Mesothelial cell of epicardium (in vitro differentiated cells): ENCODE measurements around the gene MYRF. TPM values are rescaled to one million over a fixed set of nuclear protein-coding genes. Genes with fewer than 3 reads are reported as not detected.

Experiments
- DNase-seq, 2 experiments: peaks; one replicate each; pipeline ENCODE4 v3.0.0; 2021; ENCODE audit warnings: low spot score in 2 of 2; ENCODE audit not compliant: unreplicated experiment in 2 of 2
- H3K27ac Mint-ChIP-seq: 2 replicates; pipeline ENCODE4 v1.8.0; 2021; ENCODE audit warnings: mixed read lengths
- H3K27me3 Mint-ChIP-seq: 2 replicates; pipeline ENCODE4 v1.8.0; 2021; ENCODE audit warnings: low read depth, mixed read lengths
- H3K36me3 Mint-ChIP-seq: 2 replicates; pipeline ENCODE4 v1.8.0; 2021; ENCODE audit warnings: mixed read lengths
- H3K4me1 Mint-ChIP-seq: 2 replicates; pipeline ENCODE4 v1.8.0; 2021; ENCODE audit warnings: mixed read lengths
- H3K4me3 Mint-ChIP-seq: 2 replicates; pipeline ENCODE4 v1.8.0; 2021; ENCODE audit warnings: mild to moderate bottlenecking, moderate library complexity, mixed read lengths
- H3K9me3 Mint-ChIP-seq: 2 replicates; pipeline ENCODE4 v1.8.0; 2021; ENCODE audit warnings: mixed read lengths
- total RNA-seq: library from RNA; stranded (reverse); gene quantifications from 3 replicates; pipeline ENCODE4 v1.2.1, GENCODE V29; 2021
- TF ChIP-seq, protein P1 (sequence below): fragments of 200-600 bp; sonication (generic); IDR thresholded peaks from one replicate; pipeline ENCODE4 v1.5.0; 2021; ENCODE audit warnings: antibody characterized with exemption; ENCODE audit not compliant: unreplicated experiment

MYRF gene
- total RNA-seq, 1 donor from 2014 or later, result 428 TPM

DNA sequence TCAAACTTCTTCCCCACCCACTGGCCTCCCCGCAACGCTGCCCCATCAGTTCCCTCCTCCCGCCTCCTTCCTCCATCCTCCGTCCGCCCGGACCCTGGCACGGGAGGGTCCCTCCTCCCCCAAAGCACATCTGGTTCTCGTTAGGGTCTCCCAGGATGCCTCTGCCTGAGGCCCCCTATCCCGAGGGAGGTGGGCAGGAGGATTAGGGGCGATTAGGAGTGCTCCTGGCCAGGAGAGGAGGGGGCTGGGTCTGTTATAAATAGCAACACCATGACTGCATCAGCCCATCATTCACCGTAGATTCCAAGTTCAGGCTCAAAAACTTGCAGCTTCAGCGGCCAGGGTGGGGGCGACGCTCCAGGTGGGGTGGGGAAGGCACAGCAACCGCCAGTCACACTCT is 10.4 kb downstream of the MYRF start:
- Mint-ChIP-seq H3K27me3 (no peaks in the 10 kb centered on the region), H3K27ac (peak overlapping the region; percentile 99), H3K9me3 (no peaks in the 10 kb centered on the region), H3K36me3 (no peaks in the 10 kb centered on the region), H3K4me1 (peaks cover 75% of the 10 kb centered on the region), H3K4me3 (peak overlapping the region; percentile 15)
- TF ChIP-seq, protein P1, sequence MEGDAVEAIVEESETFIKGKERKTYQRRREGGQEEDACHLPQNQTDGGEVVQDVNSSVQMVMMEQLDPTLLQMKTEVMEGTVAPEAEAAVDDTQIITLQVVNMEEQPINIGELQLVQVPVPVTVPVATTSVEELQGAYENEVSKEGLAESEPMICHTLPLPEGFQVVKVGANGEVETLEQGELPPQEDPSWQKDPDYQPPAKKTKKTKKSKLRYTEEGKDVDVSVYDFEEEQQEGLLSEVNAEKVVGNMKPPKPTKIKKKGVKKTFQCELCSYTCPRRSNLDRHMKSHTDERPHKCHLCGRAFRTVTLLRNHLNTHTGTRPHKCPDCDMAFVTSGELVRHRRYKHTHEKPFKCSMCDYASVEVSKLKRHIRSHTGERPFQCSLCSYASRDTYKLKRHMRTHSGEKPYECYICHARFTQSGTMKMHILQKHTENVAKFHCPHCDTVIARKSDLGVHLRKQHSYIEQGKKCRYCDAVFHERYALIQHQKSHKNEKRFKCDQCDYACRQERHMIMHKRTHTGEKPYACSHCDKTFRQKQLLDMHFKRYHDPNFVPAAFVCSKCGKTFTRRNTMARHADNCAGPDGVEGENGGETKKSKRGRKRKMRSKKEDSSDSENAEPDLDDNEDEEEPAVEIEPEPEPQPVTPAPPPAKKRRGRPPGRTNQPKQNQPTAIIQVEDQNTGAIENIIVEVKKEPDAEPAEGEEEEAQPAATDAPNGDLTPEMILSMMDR, result no peak
- DNase-seq, result peak; percentile 67 to 77

DNA sequence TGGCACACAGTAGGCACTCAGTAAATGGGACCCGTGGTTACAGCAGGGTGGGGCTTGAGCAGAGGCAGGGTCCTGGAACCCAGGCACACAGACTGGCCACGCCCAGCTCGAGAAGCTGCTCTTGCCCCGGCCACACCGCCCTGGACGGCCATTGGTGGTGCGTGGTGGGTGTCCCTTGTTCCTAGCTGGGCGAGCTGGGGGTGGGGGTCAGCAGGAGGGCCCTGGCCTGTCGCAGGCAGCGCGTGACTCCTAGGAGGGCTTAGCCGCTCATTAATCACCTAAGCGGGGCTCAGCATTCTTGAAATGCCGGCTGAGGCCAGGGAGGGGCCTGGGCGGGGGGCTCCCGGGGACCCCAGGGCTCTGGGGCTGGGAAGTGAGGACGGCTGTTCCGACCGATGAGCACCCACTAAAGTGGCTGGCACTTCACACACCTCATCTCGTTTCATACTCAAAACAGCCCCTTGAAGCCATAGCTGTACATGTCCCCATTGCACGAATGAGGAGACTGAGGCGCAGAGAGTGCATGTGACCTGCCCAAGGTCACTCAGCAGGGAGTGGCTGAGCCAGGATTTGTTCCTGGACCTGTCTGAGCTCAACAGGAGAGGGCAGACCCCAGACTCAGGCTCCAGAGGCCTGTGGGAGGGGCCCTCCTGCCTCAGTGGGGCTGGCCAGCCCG is 11.6 kb downstream of the MYRF start:
- Mint-ChIP-seq H3K27ac (peak overlapping the region; percentile 99), H3K27me3 (no peaks in the 10 kb centered on the region), H3K9me3 (no peaks in the 10 kb centered on the region), H3K36me3 (no peaks in the 10 kb centered on the region), H3K4me3 (peak overlapping the region; percentile 0), H3K4me1 (peaks cover 75% of the 10 kb centered on the region)
- DNase-seq, result no peak
- TF ChIP-seq, protein P1, result no peak

DNA sequence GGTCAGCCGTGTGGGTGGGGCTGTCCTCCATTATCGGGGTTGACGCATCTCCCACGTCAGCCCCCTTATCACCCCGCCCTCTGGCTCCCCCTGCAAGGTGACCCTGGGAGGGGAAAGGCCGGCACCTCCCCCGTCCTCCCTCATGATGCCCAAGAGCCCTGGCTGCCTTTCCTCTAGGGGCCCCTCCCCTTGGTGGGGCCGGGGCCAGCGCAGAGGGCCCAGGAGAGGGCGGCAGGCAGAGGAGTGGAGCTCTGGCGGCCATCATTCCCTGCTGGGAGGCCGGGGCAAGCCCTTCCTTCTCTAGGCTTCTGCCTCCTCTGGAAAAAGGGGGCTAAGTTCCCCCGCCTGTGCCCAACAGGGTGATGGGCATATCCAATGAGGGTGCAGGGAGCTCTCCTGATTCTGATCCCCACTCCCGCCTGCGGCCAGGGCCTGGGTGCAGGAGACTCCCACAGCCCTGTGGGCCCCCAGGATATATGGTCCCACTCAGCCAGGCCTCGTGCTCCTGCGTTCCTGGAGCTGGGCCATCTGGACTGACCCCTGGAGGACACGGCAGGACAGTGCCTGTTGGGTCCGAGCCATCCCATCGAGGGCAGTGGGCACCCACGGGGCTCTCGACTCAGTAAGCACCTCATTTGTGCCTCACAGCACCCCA is 12.3 kb downstream of the MYRF start:
- Mint-ChIP-seq H3K4me1 (peaks cover 73% of the 10 kb centered on the region), H3K4me3 (no peak overlapping the region), H3K27ac (peak overlapping the region; percentile 99), H3K9me3 (no peaks in the 10 kb centered on the region), H3K27me3 (no peaks in the 10 kb centered on the region), H3K36me3 (no peaks in the 10 kb centered on the region)
- TF ChIP-seq, protein P1, result no peak
- no peak for DNase-seq

DNA sequence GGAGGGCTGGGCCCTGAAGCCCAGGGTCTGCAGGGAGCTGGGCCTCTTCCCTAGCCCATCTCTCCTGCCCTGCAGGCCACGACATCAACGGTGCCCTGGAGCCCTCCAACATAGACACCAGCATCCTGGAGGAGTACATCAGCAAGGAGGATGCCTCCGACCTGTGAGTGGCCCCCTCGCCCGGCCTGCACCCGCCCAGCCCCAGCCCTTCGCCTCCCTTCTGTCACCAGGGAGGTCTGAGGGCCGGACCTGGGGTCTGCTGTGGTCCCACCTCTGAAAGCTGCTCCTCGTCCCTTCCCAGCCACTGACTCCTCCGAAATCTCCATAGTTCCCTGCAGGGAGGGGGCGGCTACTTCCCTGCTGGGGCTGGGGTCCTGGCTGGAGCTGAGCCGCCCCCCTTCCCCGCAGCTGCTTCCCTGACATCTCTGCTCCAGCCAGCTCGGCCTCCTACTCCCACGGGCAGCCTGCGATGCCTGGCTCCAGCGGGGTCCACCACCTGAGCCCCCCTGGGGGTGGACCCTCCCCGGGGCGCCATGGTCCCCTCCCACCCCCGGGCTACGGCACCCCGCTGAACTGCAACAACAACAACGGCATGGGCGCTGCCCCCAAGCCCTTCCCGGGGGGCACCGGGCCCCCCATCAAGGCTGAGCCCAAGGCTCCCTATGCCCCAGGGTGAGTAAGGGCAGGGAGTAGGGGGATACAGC is 13.3 kb downstream of the MYRF start:
- TF ChIP-seq, protein P1, result no peak
- Mint-ChIP-seq H3K27me3 (no peaks in the 10 kb centered on the region), H3K9me3 (no peaks in the 10 kb centered on the region), H3K27ac (peak overlapping the region; percentile 96), H3K4me1 (peaks cover 73% of the 10 kb centered on the region), H3K4me3 (no peak overlapping the region), H3K36me3 (no peaks in the 10 kb centered on the region)
- DNase-seq, result no peak

DNA sequence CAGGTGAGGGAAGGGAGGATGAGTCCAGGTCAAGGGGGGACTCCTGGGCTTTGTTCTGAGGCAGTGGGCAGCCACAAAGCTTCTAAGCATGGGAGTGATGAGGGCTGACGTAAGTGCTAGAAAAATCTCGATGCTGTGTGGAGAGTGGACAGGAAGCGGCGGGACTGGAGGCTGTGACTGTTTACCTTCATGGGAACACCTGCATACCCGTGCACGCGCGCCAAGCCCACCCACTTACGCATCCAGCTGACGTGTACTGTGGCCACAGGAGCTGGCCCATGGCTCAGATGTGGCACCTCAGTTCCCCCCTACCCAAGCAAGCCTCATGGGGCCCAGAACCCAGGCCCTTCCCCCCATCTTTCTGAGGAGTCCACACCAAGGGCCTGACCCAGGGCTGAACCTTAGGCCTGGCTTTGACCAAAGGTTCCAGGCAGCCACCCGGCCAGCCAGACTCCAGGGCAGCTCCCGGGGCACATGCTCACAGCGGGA is 14.0 kb downstream of the MYRF start:
- Mint-ChIP-seq H3K27me3 (no peaks in the 10 kb centered on the region), H3K36me3 (no peaks in the 10 kb centered on the region), H3K9me3 (no peaks in the 10 kb centered on the region), H3K4me1 (peaks cover 80% of the 10 kb centered on the region), H3K27ac (peak overlapping the region; percentile 96), H3K4me3 (no peak overlapping the region)
- no peak for DNase-seq
- TF ChIP-seq, protein P1, result no peak
